Measurements from ENCODE around the gene TBC1D14. TPM values are rescaled to one million over a fixed set of nuclear protein-coding genes. Genes with fewer than 3 reads are reported as not detected.

Gene TBC1D14
- total RNA-seq, 1 experiment from 2014 or later, result 54.0 TPM

DNA sequence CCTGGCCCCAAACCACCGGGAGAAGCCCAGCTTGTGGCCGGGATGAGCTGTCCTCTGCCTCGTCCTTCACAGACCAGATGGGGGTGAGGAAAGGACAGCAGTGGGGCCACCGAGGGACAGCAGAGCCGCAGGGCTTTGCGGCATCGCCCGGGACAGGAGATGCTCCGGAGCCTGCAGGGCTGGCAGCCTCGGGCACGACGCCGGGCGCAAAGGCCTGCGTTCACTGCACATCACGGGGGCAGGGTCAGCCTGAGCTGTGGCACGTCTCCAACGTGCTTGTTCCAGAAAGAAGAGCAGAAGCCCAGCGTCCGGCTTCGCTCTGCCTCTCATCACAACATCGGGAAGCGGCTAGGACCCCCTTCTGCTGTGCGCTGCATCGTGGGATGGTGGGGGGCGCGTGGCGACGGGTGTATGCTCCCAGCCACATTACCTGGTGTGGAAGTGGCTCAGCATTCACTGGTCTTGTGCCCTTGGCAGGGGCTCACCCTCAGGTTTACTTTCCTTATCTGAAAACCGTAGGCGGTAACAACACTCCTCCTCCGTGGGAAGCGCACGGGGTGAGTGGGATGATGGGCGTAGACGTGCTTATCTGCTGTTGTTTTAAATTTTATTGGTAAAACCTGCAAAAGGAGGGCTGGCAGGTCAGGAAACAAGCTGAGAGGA, 141.0 kb downstream of the TBC1D14 start:
- H3K4me1 Mint-ChIP-seq (ENCODE audit: low read depth, unreplicated experiment), result peaks cover 1% of the 10 kb centered on the region
- intact Hi-C loops (cut with micrococcal nuclease; ENCODE audit: unreplicated experiment), result no loop called here
- no peak overlapping the region for H3K4me3 Mint-ChIP-seq (ENCODE audit: unreplicated experiment)
- H3K9me3 ChIP-seq, result no peaks in the 10 kb centered on the region
- TF ChIP-seq CTCF (IDR thresholded peaks at IDR 0.05; ENCODE audit: insufficient read depth in 1 of 2, low read depth in 1 of 2, low read length in 1 of 2, severe bottlenecking in 1 of 2, unreplicated experiment in 1 of 2), result no peak
- no peak for DNase-seq
- POLR2A ChIA-PET, result no interaction called here
- H3K27ac Mint-ChIP-seq (ENCODE audit: unreplicated experiment), result no peak overlapping the region
- H3K4me1 ChIP-seq, result no peaks in the 10 kb centered on the region
- no peaks in the 10 kb centered on the region for H3K27me3 Mint-ChIP-seq (ENCODE audit: insufficient read depth, unreplicated experiment)
- BruUV-seq (replicated peaks), result no TSS peak
- peaks cover 13% of the 10 kb centered on the region for H3K36me3 Mint-ChIP-seq (ENCODE audit: insufficient read depth, unreplicated experiment)
- H3K9me3 Mint-ChIP-seq (ENCODE audit: unreplicated experiment), result no peaks in the 10 kb centered on the region
- no peaks in the 10 kb centered on the region; the same call in 1 of the 2 replicates for H3K36me3 ChIP-seq (ENCODE audit: control insufficient read depth, insufficient read depth, low read length)
- CTCF ChIA-PET, result no interaction called here
- H3K4me3 ChIP-seq (ENCODE audit: low read depth, low read length), result no peak overlapping the region
- H3K27me3 ChIP-seq (replicated peaks; ENCODE audit: control insufficient read depth, insufficient read depth, low read length), result no peaks in the 10 kb centered on the region

GRCh38 chr4:7051144-7051495, 141.5 kb downstream of the TBC1D14 start:
- POLR2A ChIA-PET, result no interaction called here
- no peaks in the 10 kb centered on the region for H3K27me3 ChIP-seq (replicated peaks; ENCODE audit: control insufficient read depth, insufficient read depth, low read length)
- Mint-ChIP-seq H3K4me1 (ENCODE audit: low read depth, unreplicated experiment) (no peaks in the 10 kb centered on the region), H3K36me3 (ENCODE audit: insufficient read depth, unreplicated experiment) (peaks cover 19% of the 10 kb centered on the region), H3K9me3 (ENCODE audit: unreplicated experiment) (no peaks in the 10 kb centered on the region), H3K27ac (ENCODE audit: unreplicated experiment) (no peak overlapping the region), H3K4me3 (ENCODE audit: unreplicated experiment) (no peak overlapping the region), H3K27me3 (ENCODE audit: insufficient read depth, unreplicated experiment) (no peaks in the 10 kb centered on the region)
- CTCF ChIA-PET, result no interaction called here
- BruUV-seq (replicated peaks), result no TSS peak
- DNase-seq, result no peak
- H3K9me3 ChIP-seq, result no peaks in the 10 kb centered on the region
- intact Hi-C loops (cut with micrococcal nuclease; ENCODE audit: unreplicated experiment), result no loop called here
- TF ChIP-seq CTCF (IDR thresholded peaks at IDR 0.05; ENCODE audit: insufficient read depth in 1 of 2, low read depth in 1 of 2, low read length in 1 of 2, severe bottlenecking in 1 of 2, unreplicated experiment in 1 of 2), result no peak
- no peaks in the 10 kb centered on the region for H3K4me1 ChIP-seq
- H3K36me3 ChIP-seq (ENCODE audit: control insufficient read depth, insufficient read depth, low read length), result no peaks in the 10 kb centered on the region; the same call in 1 of the 2 replicates
- no peak overlapping the region for H3K4me3 ChIP-seq (ENCODE audit: low read depth, low read length)

DNA sequence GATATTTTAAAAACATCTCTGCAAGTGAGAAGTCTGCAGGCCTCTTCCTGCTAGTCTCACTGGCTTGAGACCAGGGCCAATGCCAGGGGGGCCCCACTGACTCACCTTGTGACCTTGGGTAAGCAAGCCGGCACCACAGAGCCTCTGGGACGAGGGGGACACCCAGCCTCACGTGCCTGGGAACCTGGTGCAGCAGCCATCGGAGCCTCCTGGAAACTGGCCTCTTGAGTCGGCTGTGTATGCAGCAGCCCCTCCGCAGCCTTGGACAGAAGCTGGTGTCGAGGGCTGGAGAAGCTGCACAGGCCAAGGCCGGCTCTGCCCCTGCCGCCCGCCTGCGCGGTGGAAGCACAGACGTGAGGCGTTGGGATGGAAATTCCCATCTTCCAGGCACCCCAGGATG, 142.3 kb downstream of the TBC1D14 start:
- H3K27me3 Mint-ChIP-seq (ENCODE audit: insufficient read depth, unreplicated experiment), result no peaks in the 10 kb centered on the region
- CTCF ChIA-PET, result no interaction called here

More for the DNA sequence above, 142.3 kb downstream of the TBC1D14 start:
- no peak for DNase-seq
- H3K4me1 Mint-ChIP-seq (ENCODE audit: low read depth, unreplicated experiment), result no peaks in the 10 kb centered on the region
- H3K4me3 Mint-ChIP-seq (ENCODE audit: unreplicated experiment), result no peak overlapping the region
- Histone ChIP-seq H3K27me3 (replicated peaks; ENCODE audit: control insufficient read depth, insufficient read depth, low read length) (no peaks in the 10 kb centered on the region), H3K9me3 (no peaks in the 10 kb centered on the region), H3K4me3 (ENCODE audit: low read depth, low read length) (no peak overlapping the region), H3K36me3 (ENCODE audit: control insufficient read depth, insufficient read depth, low read length) (no peaks in the 10 kb centered on the region; the same call in 1 of the 2 replicates), H3K4me1 (no peaks in the 10 kb centered on the region)
- no peak overlapping the region for H3K27ac Mint-ChIP-seq (ENCODE audit: unreplicated experiment)
- H3K9me3 Mint-ChIP-seq (ENCODE audit: unreplicated experiment), result no peaks in the 10 kb centered on the region
- no TSS peak for BruUV-seq (replicated peaks)
- POLR2A ChIA-PET, result no interaction called here
- TF ChIP-seq CTCF (IDR thresholded peaks at IDR 0.05; ENCODE audit: insufficient read depth in 1 of 2, low read depth in 1 of 2, low read length in 1 of 2, severe bottlenecking in 1 of 2, unreplicated experiment in 1 of 2), result no peak
- peaks cover 21% of the 10 kb centered on the region for H3K36me3 Mint-ChIP-seq (ENCODE audit: insufficient read depth, unreplicated experiment)
- intact Hi-C loops (cut with micrococcal nuclease; ENCODE audit: unreplicated experiment), result no loop called here
